Measurements from ENCODE around the gene NMT1.

Gene NMT1

GRCh38 chr17:45155483-45155882 is 94.4 kb downstream of the NMT1 start:
- TF ChIP-seq CTCF (IDR thresholded peaks at IDR 0.05), result no peak
- Histone ChIP-seq H3K9me3 (ENCODE audit: control insufficient read depth, low read length) (no peaks in the 10 kb centered on the region), H3K9ac (no peak overlapping the region), H3K36me3 (ENCODE audit: control insufficient read depth, insufficient read depth, low read length) (no peaks in the 10 kb centered on the region), H2AFZ (no peak overlapping the region), H3K79me2 (peaks cover 50% of the 10 kb centered on the region), H3K27me3 (ENCODE audit: control insufficient read depth, insufficient read depth, low read length) (no peaks in the 10 kb centered on the region), H3K4me1 (peaks cover 22% of the 10 kb centered on the region), H3K4me2 (ENCODE audit: low read length) (no peak overlapping the region), H3K4me3 (ENCODE audit: low read depth, low read length) (no peak overlapping the region), H3K27ac (no peak overlapping the region)

- H2AFZ ChIP-seq, result no peak overlapping the region
- TF ChIP-seq CTCF (IDR thresholded peaks at IDR 0.05), result no peak
- peaks cover 50% of the 10 kb centered on the region for H3K79me2 ChIP-seq
- no peaks in the 10 kb centered on the region for H3K9me3 ChIP-seq (ENCODE audit: control insufficient read depth, low read length)
- H3K27ac ChIP-seq, result no peak overlapping the region
- no peak overlapping the region for H3K9ac ChIP-seq
- H3K27me3 ChIP-seq (ENCODE audit: control insufficient read depth, insufficient read depth, low read length), result no peaks in the 10 kb centered on the region
- no peak overlapping the region for H3K4me3 ChIP-seq (ENCODE audit: low read depth, low read length)
- no peak overlapping the region for H3K4me2 ChIP-seq (ENCODE audit: low read length)
- H3K36me3 ChIP-seq (ENCODE audit: control insufficient read depth, insufficient read depth, low read length), result no peaks in the 10 kb centered on the region
- peaks cover 22% of the 10 kb centered on the region for H3K4me1 ChIP-seq
Measured at GRCh38 chr17:45156242-45156641, 95.1 kb downstream of the NMT1 start.

Measured in parathyroid adenoma (tissue), 2 donors.